WTC11 (cell line): Measurements from ENCODE around the gene SPEM3. TPM values are rescaled to one million over a fixed set of nuclear protein-coding genes. Genes with fewer than 3 reads are reported as not detected.

ENCODE experiments used
- ATAC-seq: fragments of 200-7000 bp; cut with Tn5 transposase; 2 replicates; pipeline ENCODE4 v1.10.0; 2021; ENCODE audit warnings: mild to moderate bottlenecking, moderate library complexity
- CTCF ChIA-PET: fragments of 300-600 bp; sonication (Branson Sonifier 250); formaldehyde crosslinking; loops from one replicate; lab custom pipeline; 2021; ENCODE audit warnings: antibody characterized with exemption; lab: Charles Lee
- POLR2A ChIA-PET: fragments of 350-600 bp; sonication (Branson Sonifier 250); formaldehyde crosslinking; loops from one replicate; lab custom pipeline; 2021; ENCODE audit warnings: antibody characterized with exemption; lab: Charles Lee
- DNase-seq: peaks from one replicate; pipeline ENCODE4 v3.0.0; 2021; ENCODE audit warnings: low spot score
- H3K27ac Mint-ChIP-seq: 2 replicates; pipeline ENCODE4 v1.8.0; 2021; ENCODE audit warnings: mixed read lengths
- H3K27me3 Mint-ChIP-seq: 2 replicates; pipeline ENCODE4 v1.8.0; 2021; ENCODE audit warnings: low read depth, mild to moderate bottlenecking, moderate library complexity, mixed read lengths
- H3K36me3 Mint-ChIP-seq: 2 replicates; pipeline ENCODE4 v1.8.0; 2021; ENCODE audit warnings: mixed read lengths
- H3K4me1 Mint-ChIP-seq: 2 replicates; pipeline ENCODE4 v1.8.0; 2022; ENCODE audit warnings: mixed read lengths
- H3K4me3 Mint-ChIP-seq: 2 replicates; pipeline ENCODE4 v1.8.0; 2021; ENCODE audit warnings: mild to moderate bottlenecking, moderate library complexity, mixed read lengths
- H3K9me3 Mint-ChIP-seq: 2 replicates; pipeline ENCODE4 v1.8.0; 2021; ENCODE audit warnings: mixed read lengths
- AFF4 ChIP-seq: sonication (generic); formaldehyde crosslinking; IDR thresholded peaks from 2 replicates; pipeline ENCODE4 v1.8.1; 2023; ENCODE audit warnings: mild to moderate bottlenecking, missing genetic modification reagents, borderline replicate concordance
- ATF3 ChIP-seq: sonication (generic); formaldehyde crosslinking; conservative IDR thresholded peaks from 2 replicates; pipeline ENCODE4 v1.8.1; 2022; ENCODE audit warnings: mild to moderate bottlenecking, missing genetic modification reagents
- FOXP1 ChIP-seq: sonication (generic); formaldehyde crosslinking; IDR thresholded peaks from 2 replicates; pipeline ENCODE4 v1.8.0; 2022; ENCODE audit warnings: missing genetic modification reagents, mild to moderate bottlenecking, moderate library complexity, borderline replicate concordance
- FOXP4 ChIP-seq: sonication (generic); formaldehyde crosslinking; IDR thresholded peaks from 2 replicates; pipeline ENCODE4 v1.8.0; 2022; ENCODE audit warnings: mild to moderate bottlenecking, missing genetic modification reagents
- IRF1 ChIP-seq: sonication (generic); formaldehyde crosslinking; IDR thresholded peaks from 2 replicates; pipeline ENCODE4 v1.8.0; 2023; ENCODE audit warnings: missing genetic modification reagents
- MLX ChIP-seq: sonication (generic); formaldehyde crosslinking; IDR thresholded peaks from 2 replicates; pipeline ENCODE4 v1.8.1; 2023; ENCODE audit warnings: mild to moderate bottlenecking, missing genetic modification reagents, moderate library complexity
- MXD4 ChIP-seq: fragments of 250-450 bp; sonication (Bioruptor Pico); IDR thresholded peaks from 2 replicates; pipeline ENCODE4 v1.8.0; 2021; ENCODE audit warnings: mild to moderate bottlenecking, moderate library complexity, borderline replicate concordance
- NFE2L1 ChIP-seq: sonication (generic); formaldehyde crosslinking; IDR thresholded peaks from 2 replicates; pipeline ENCODE4 v1.8.1; 2023; ENCODE audit warnings: missing genetic modification reagents
- SMAD3 ChIP-seq: sonication (generic); formaldehyde crosslinking; IDR thresholded peaks from 2 replicates; pipeline ENCODE4 v1.8.0; 2022; ENCODE audit warnings: missing genetic modification reagents, mild to moderate bottlenecking, borderline replicate concordance
- SOX15 ChIP-seq: fragments of 250-450 bp; sonication (Bioruptor Pico); IDR thresholded peaks from 2 replicates; pipeline ENCODE4 v1.9.0; 2021; ENCODE audit warnings: mild to moderate bottlenecking
- USF2 ChIP-seq: sonication (generic); formaldehyde crosslinking; IDR thresholded peaks from 2 replicates; pipeline ENCODE4 v1.8.1; 2023; ENCODE audit warnings: mild to moderate bottlenecking, missing genetic modification reagents, moderate library complexity
- ZNF263 ChIP-seq: sonication (generic); formaldehyde crosslinking; IDR thresholded peaks from 2 replicates; pipeline ENCODE4 v1.8.1; 2022; ENCODE audit warnings: low read depth, mild to moderate bottlenecking, moderate library complexity, missing genetic modification reagents
- ZNF281 ChIP-seq: sonication (generic); formaldehyde crosslinking; IDR thresholded peaks from 2 replicates; pipeline ENCODE4 v1.8.0; 2023; ENCODE audit warnings: mild to moderate bottlenecking, missing genetic modification reagents
- ZNF425 ChIP-seq: fragments of 250-450 bp; sonication (Bioruptor Pico); conservative IDR thresholded peaks from 2 replicates; pipeline ENCODE4 v1.9.0; 2021; ENCODE audit warnings: mild to moderate bottlenecking
- ZNF671 ChIP-seq: fragments of 250-450 bp; sonication (Bioruptor Pico); IDR thresholded peaks from 2 replicates; pipeline ENCODE4 v1.8.0; 2021; ENCODE audit warnings: mild to moderate bottlenecking
- total RNA-seq: library from RNA; stranded (reverse); gene quantifications from 3 replicates; pipeline ENCODE4 v1.2.3, GENCODE V29; 2021

Gene SPEM3
- total RNA-seq, 1 experiment from 2014 or later: not detected

GRCh38 chr17:7426203-7426863, 2.3 kb upstream of the SPEM3 start (continued):
- TF ChIP-seq FOXP1 (CRISPR knock-in tag): no peak

- H3K4me1 Mint-ChIP-seq: no peaks in the 10 kb centered on the region
- no peak overlapping the region for H3K4me3 Mint-ChIP-seq
- H3K36me3 Mint-ChIP-seq: no peaks in the 10 kb centered on the region
- H3K27me3 Mint-ChIP-seq: no peaks in the 10 kb centered on the region; the same call in 1 of the 2 replicates
- ATAC-seq (no peak), DNase-seq (no peak)
- ChIA-PET POLR2A (no interaction called here), CTCF (interaction anchor here (0.9 to 1.6 kb wide), 2 partner anchors 10 to 78 kb away, joined by 5 to 6 read pairs; no protein-coding TSS in a partner anchor)
- H3K9me3 Mint-ChIP-seq: no peaks in the 10 kb centered on the region
- H3K27ac Mint-ChIP-seq: no peak overlapping the region
- TF ChIP-seq ZNF281 (CRISPR knock-in tag) (no peak), USF2 (CRISPR knock-in tag) (no peak), ZNF263 (CRISPR knock-in tag) (no peak), IRF1 (CRISPR knock-in tag) (no peak), FOXP1 (CRISPR knock-in tag) (no peak), SMAD3 (CRISPR knock-in tag) (no peak), ZNF671 (no peak), ATF3 (CRISPR knock-in tag) (no peak), SOX15 (CRISPR knock-in tag) (no peak), ZNF425 (CRISPR knock-in tag) (no peak), FOXP4 (CRISPR knock-in tag) (no peak), MXD4 (CRISPR knock-in tag) (no peak), MLX (no peak), NFE2L1 (CRISPR knock-in tag) (no peak), AFF4 (CRISPR knock-in tag) (no peak)
Measured at GRCh38 chr17:7426896-7427489, 1.7 kb upstream of the SPEM3 start.
